Measurements from ENCODE around the gene PLEKHH1.

PLEKHH1 gene

GRCh38 chr14:67638642-67639041 lies 105.6 kb downstream of the PLEKHH1 start:
- no peak for DNase-seq
